HG02938 (cell line): ENCODE data around the gene KCNJ10.

ENCODE experiments used
- ATAC-seq: cut with Tn5 transposase; IDR thresholded peaks from one replicate; pipeline ENCODE4 v1.9.1; 2021; ENCODE audit warnings: mild to moderate bottlenecking, moderate library complexity; ENCODE audit not compliant: unreplicated experiment

Gene KCNJ10

DNA sequence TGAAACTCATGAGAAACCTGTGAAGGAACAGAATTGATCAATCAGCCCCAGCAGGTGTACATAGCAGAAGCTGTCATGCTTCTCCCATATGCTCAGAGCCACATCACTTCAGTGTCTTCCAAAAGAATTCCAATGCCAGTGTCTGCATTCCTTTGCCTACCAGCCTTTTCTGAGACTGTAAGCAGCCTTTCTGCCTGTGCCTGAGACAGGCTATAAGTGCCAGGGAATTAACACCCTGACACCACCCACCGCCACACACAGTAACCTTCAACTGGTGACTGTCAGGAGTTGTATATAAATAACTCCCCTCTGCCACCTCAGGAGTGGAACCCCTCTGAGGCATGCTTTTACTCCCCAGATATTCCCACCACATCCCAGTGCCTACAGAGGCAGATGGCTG, 77.8 kb downstream of the KCNJ10 start:
- no peak for ATAC-seq

DNA sequence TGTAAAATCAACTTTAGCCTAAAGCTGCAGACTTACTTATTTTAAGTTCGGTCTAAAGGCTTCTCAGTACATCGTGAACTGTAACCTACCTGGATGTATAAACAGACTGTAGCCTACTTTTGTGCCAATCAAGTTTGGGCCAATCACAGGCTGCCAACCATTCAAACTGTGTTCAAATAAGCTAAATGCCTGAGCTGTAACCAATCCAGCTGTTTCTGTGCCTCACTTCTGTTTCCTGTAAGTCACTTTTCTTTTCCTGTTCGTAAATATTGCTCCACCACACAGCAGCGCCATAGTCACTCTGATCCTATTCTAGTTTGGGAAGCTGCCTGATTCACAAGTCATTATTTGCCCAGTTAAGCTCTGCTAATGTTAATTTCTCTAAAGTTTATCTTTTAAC, 78.4 kb downstream of the KCNJ10 start:
- ATAC-seq, result no peak

DNA sequence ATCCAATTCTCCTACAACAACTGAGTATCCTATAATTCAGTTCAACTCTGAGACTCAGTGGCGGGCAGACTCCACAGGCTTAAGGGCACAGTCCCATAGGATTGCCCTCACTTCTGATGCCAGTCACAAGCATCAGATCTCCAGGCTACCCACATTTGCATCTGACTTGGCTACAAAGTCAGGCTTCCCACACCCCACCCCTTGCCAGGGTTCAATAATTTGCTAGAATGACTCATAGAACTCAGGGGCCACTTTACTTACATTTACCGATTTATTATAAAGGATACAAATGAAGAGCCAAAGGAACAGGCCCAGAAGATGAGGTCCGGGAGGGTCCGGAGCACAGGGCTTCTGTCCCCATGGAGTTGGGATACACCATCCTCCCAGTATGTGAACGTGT, 80.0 kb downstream of the KCNJ10 start:
- ATAC-seq, result no peak

DNA sequence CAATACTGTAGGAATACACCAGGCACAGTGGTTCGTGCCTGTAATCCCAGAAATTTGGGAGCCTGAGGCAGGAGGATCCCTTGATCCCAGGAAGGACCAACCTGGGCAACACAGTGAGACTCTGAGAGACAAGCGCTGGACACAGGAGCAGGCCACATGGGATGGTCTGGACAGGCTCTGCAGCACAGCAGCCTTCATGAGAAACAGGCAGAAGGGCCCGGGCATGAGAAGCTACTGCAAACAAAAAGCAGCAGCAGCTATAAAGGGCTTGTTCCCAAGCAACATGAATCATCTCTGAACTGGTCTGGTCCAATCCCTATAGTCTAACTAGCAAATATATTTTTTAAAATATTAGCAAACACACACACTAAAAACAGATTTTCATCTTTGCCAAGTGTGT, 80.4 kb downstream of the KCNJ10 start:
- no peak for ATAC-seq

DNA sequence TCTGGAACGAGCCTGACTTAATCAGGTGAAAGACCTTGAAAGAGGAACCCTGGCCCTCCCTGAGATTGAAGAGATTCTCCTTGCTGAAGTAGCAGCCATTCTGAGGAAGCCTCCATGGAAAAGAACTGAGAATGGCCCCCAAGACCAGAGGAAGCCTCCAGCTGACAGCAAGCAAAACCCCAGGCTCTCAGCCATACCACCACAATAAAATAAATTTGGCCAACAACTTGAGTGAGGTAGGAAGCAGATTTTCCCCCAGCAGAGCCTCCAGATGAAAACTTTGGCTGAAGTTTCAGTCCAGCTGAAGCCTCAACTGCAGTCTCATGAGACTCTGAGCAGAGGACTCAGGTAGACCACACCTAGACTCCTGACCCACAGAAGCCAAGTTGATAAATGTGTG, 82.0 kb downstream of the KCNJ10 start:
- ATAC-seq, result no peak

DNA sequence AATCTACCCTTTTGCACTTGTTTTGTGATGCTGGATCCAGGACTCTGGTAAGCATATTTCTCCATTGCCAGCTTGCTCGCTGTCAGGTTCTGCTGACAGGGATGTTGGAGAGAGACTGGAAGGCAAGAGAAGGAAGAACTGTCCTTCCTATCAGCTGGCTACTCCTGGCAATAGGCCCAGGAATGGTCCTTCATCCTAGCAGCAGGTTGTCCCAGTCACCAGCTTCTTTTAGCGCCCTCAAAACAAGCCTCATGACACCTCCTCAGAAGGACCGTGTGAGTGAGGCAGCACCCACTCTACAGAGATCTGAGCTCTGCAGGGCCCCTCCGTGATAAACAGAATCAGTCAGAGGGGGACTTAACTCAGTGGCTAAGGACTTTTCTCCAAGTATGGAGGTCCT, 82.8 kb downstream of the KCNJ10 start:
- no peak for ATAC-seq

DNA sequence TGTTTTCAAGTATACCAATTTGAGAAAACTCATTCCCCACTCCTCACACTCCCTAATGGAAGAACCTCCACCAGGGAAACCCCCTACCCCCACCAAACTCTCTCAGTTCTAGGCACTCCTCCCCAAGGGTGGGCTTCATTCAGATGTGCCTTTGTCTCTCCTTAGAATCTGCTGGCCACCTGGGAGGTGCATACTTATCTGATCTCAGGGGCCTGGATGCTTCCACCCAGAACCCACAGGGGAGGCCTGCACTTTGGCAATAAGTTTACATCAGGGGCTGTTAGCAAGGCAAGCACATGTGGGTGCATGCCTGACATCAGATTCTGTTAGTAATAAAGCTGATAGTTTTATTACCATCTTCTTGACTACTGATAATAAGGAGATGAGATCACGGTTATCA, 83.4 kb downstream of the KCNJ10 start:
- no peak for ATAC-seq

DNA sequence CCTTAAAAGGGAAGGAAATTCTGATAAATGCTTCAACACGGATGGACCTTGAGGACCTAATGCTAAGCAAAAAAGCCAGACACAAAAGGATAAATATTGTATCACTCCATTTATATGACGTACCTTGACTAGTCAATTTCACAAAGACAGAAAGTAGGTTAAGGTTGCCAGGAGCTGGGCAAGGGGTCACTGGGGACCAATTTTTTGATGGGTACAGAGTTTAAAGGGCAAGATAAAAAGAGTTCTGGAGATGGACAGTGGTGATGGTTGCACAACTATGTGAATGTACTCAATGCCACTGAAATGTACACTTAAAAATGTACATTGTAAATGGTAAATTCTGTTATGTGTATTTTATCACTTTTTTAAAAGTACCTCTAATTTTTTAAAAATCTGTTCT, 83.9 kb downstream of the KCNJ10 start:
- ATAC-seq, result no peak

DNA sequence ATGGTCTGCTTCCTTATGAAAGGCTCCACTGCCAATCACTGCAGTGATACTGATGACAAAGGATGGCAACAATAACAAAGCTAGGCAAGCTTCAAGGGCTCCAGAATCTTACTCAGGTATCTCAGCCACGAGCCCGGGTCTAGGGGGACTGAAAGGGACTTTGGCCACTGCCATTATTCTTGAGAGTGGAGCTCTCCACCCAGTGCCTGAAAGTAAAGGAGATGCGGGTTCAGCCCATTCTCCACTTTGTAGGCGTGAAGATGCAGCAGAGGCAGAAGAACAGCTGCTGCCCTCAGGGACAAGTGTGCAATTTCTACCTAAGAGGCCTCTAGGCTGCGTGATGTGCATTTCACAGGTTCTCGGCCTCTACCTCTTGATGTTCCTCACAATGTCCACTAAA, 84.5 kb downstream of the KCNJ10 start:
- ATAC-seq, result no peak

DNA sequence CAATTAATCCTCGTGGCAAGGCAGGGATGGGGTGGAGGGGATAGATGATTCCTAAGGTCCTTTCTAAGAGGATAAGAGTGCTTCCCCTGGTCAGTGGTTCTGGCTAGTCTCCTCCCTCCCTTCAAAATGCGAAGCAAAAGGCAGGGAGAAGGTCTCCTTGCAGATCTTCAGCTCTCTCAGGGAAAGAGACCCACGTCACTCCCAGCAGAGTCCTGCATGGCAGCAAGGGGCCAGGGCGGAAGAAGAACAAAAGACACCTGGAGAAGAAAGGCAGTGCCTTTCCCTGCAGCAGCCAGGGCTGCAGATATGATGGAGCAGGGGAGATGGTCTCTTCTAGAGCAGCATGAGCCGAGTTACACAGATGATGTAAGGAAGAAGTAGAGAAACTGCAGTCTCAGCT, 86.3 kb downstream of the KCNJ10 start:
- no peak for ATAC-seq

DNA sequence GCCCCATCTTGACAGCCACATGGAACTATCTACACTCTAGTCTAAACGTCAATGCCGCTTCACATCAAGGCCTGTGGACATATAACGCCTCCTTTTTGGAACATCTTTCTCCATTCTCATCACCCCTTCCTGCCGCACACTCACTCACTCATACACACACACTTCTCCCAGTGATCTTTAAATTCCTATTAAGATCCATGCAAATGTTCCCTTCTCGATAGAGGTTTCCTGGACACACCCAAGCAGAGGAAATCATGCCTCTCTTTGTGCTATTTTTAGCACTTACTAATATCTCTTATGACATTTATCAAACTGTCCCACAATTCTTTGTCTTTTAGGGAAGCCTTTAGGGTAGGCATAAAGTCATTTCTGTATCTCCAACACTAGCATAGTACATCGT, 87.7 kb downstream of the KCNJ10 start:
- ATAC-seq, result no peak

DNA sequence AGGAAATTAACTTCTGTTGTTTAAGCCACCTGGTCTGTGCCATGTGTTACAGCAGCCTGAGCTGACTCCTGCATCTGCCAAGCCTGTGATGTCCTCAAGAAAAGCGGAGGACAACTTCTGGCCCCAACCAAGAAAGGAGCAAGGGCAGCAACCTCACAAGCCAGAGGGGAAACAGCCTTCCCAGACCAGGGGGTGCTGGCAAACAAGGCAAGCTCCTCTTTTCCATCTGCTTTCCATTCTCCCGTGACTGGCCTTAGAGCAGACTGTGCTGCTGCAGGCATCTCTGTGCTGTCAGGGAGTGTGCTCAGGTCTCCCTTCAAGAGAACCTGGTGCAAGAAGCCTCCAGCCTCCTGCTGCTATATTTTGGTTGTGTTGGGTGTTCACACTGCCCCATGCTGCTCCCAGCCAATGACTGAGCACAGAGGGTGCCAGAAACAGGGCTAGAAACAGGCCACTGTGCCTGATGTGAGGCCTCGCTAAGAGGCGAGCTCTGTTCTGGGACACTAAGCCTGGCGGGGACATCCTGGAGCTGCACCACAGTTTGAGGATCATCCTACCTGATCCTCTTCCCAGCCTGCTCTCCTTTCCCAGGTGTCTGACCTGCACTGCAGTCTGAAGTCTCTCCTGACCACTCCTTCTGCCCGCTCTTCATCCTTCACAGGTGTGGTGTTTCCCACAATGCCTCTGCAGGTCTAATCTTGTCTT, 88.5 kb downstream of the KCNJ10 start:
- ATAC-seq, result no peak

DNA sequence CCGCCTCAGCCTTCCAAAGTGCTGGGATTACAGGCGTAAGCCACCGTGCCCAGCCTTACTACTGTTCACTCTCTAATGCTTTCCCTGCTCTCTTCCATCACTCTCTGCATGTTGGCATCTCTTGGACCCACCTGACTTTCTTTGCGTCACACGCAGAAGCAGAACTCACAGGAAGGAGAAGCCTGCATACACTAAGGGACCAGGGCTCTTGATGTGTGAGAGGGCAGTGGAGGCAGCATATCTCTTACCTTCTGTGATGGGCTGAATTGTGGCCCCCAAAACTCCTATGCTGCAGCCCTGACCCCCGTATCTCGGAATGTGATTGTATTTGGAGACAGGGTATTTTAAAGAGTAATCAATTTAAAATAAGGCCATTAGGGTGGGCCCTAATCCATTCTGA, 89.2 kb downstream of the KCNJ10 start:
- ATAC-seq, result no peak

DNA sequence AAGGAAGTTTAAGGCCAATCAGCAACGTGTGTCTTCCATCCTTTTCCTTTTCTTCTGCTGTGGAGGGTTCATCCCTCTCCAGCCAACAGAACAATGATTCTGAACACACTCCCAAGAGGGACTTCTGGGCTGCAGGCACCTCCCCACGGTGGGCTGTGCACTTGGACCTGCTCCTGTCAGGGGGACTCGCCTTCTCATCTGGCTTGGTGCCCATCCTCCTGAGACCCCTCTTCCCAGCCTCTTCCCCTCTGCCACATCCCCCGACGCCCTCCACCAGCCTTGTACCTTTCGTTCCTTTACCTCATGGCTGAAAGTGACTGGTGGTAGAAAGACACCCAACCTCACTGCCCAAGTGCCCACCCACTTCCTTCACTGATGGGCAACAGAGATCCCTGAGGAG, 89.9 kb downstream of the KCNJ10 start:
- no peak for ATAC-seq

DNA sequence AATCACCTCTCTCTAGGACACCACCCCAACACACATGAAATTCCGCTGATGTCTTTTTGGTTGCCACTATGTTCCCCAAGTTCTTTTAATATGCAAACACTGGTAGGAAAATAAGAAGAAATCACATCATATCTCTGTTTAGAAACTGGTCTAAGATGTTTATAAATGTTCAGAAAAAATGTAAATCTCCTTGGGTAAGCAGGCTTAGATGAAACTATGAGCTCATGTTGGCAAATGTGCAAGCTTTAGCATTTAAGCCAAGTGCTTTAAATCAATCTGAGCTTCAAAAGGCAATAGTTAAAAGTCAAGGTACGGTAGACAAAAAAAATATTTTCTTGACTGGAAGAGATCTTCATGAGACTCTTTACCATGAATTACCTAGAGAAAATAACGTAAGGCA, 90.7 kb downstream of the KCNJ10 start:
- ATAC-seq, result no peak

DNA sequence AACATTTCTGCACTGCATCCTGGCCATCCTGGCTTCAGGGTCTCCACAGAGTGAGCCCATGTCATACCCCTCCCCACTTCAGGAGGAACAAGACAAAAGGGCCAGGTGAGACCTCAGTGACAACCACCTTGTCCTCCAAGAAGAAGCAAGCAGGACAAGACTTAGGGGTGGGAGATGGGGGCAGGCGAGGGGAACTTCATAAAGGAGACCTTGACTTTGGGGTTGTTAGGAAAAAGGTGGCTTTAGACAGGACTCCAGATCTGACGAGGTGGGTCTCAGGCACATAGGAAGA, 91.9 kb downstream of the KCNJ10 start:
- no peak for ATAC-seq

DNA sequence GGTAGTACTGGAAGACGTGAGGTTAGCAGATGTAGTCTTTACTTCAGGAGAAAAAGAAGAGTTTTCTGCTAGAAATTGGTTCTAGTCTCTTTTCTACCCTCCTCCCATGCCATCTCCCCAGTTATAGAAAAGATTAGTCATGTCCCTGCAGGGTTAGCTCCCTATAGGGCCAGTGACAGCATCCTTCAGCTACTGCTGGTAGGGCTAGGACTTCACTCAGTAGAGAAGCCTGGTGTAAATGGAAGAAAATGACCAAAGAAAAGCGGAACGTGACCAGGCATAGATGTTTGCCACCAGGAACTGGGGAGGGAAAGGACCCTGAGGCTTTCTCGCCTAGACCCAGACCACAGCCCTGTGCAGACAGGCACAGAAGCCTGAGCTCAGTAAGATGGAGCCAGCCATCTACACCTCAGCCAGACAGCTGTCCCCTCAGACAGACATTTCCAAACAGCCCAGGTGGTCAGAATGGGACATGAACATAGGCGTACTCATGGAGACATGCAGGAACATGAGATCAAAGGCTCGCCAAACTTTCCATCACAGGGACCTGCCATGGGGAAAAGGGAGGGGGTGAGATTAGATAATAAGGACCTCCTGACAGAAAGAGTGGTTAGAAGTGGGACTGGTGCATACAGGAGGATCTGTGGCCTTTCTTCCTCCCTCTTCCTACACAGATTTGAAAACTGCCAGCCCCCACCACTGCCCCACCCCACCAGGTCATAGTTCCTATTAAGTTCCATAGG, 92.4 kb downstream of the KCNJ10 start:
- ATAC-seq, result no peak

DNA sequence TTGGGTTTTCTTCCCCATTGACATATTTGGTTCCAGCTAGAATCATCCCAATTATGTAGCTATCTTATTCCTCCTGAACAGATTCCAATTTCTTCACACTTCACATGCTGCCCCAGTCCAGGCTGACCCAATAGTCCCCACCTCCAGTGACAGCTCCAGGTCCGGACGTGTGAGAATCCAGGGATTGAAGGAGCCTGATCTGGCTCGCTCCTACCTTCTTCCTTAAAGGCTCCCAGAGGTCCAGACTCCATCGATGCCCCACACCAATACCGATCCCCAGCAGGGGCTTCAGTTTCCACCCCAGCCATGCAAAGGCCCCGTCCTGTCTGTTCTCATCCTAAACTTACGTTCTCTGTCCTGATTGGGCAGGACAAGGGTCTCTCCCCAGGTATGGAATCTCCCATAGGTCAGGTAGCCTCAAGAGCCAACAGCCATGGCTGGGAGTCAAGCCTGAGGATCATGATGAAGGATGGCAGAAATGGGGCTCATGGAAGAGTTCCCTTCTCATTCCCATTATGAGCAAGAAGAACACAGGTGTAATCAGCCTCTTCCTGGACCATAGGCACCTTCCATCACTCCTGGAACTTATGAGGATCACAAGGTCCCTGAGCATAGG, 95.5 kb downstream of the KCNJ10 start:
- ATAC-seq, result no peak

DNA sequence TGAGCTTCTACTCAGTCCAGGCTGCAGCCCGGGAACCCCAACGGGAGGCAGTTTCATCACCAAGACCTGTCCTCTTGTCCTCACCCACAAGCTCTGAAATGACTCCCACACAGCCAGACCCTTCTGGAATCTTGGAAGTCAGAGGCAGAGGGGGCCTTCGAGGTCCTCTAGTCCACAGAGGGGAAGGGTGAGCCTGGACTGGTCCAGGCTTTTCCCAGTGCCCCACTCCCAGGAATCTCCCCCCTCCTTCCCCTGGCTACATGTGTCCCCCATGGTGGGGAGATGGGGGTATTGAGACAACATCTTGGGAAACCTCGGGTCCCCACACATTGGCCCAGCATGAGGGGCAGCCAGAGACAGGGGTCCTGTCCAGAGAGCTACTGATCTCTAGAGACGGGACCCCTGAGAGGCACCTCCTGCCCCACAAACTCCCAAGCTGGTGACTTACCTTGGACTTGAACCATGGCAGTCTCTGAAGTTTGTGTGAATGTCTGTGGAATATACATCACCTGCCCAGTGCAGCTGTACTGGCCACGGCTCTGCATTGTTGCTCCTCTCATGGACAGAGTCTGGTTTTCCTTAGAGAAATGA, 96.5 kb downstream of the KCNJ10 start:
- ATAC-seq, result no peak

DNA sequence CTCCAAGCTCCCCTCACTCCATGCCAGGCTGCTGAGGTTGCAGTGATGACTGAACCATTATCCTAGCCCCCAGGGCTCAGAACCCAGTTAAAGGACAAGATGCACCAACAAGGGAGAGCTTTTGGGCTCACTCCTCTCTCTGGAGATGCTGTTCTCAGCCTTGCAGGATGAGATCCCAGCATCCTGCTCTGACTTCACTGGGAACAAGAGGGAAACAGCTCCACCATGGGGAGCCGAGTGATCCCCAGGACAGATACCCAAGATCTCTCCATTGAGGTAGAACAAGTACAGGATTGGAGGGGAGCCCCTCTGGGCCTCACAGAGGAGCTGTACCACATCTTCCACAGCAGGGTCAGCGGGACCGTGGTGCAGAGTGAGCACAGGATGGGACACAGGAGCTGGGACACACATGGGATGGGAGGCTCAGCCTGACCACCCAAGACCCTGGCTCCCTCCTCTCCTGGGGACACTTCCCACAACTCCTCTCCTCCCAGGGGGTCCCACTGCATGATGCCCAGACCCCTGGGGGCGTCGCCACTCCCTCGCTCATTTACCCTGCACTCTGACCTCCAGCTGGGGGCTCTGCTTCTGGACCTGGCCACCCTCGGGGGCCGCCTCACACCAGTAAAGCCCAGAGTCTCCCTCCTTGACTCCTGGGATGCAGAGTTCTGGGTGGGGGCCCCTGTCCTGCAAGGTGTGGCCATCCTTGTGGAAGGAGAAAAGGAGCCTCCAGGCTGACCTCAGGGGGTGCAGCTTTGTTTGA, 97.3 kb downstream of the KCNJ10 start:
- ATAC-seq, result no peak

DNA sequence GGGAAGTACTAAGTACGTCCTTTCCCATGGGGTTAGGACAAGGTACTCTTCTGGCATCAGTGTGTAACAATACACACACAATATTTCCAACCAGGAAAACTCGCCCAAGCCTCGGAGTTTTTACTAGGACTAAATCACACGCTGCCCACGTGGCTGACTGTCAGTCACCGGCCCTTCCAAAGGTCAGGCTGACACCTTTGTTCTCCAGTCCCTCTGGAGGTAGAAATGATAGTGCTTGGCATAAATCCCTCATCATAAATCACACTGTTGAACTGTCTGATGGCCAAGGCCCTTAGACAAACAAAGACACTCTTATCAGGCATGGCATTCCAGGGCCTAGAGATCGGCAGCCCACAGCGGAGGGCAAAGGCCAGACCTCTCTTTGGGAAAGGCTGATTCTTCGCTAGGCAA, 99.0 kb downstream of the KCNJ10 start:
- no peak for ATAC-seq
